GM06990 (cell line): ENCODE results near the gene R3HDM2.

ENCODE experiments used
- DNase-seq: peaks from one replicate; pipeline ENCODE4 v3.0.0-alpha.2; 2011; ENCODE audit not compliant: insufficient read length; ENCODE audit errors: extremely low read depth
- H3K27me3 ChIP-seq: replicated peaks from 2 replicates; pipeline ENCODE4 v1.6.0; 2011; ENCODE audit warnings: low read length; ENCODE audit not compliant: control insufficient read depth, insufficient read depth
- H3K36me3 ChIP-seq: 2 replicates; pipeline ENCODE4 v1.5.1; 2011; ENCODE audit warnings: low read length; ENCODE audit not compliant: control insufficient read depth, insufficient read depth
- H3K4me3 ChIP-seq: replicated peaks from 2 replicates; pipeline ENCODE4 v1.5.1; 2011; ENCODE audit warnings: low read depth, mild to moderate bottlenecking, control low read depth, low read length
- CTCF ChIP-seq: IDR thresholded peaks from 2 replicates; pipeline ENCODE4 v1.5.1; 2011; ENCODE audit warnings: low read length, control low read depth, mild to moderate bottlenecking, inconsistent platforms; ENCODE audit not compliant: insufficient read depth, poor library complexity, severe bottlenecking

R3HDM2 gene

GRCh38 chr12:57240926-57241401, 189.9 kb downstream of the R3HDM2 start:
- H3K4me3 ChIP-seq = peak overlapping the region; percentile 62; the same call in 1 of the 2 replicates
- H3K27me3 ChIP-seq = peaks cover 7% of the 10 kb centered on the region; the same call in 1 of the 2 replicates
- TF ChIP-seq CTCF = no peak
- no peaks in the 10 kb centered on the region for H3K36me3 ChIP-seq
- no peak for DNase-seq

GRCh38 chr12:57240066-57240921, 190.5 kb downstream of the R3HDM2 start:
- H3K4me3 ChIP-seq = peak overlapping the region; percentile 62
- TF ChIP-seq CTCF = no peak
- H3K27me3 ChIP-seq = peaks cover 7% of the 10 kb centered on the region; the same call in 1 of the 2 replicates
- no peaks in the 10 kb centered on the region for H3K36me3 ChIP-seq
- DNase-seq = peak; percentile 78

- no peak for TF ChIP-seq CTCF
- Histone ChIP-seq H3K36me3 (0 out of 2 replicates have a peak, but pooled peaks cover 3% of the 10 kb centered on the region), H3K4me3 (peak overlapping the region; percentile 62), H3K27me3 (peaks cover 7% of the 10 kb centered on the region; the same call in 1 of the 2 replicates)
- no peak for DNase-seq
Measured at GRCh38 chr12:57239587-57240065, 191.2 kb downstream of the R3HDM2 start.

- TF ChIP-seq CTCF = peak; percentile 100
- H3K27me3 ChIP-seq = peaks cover 7% of the 10 kb centered on the region; the same call in 1 of the 2 replicates
- peak overlapping the region; percentile 62 for H3K4me3 ChIP-seq
- peaks cover 6% of the 10 kb centered on the region for H3K36me3 ChIP-seq
- DNase-seq = peak; percentile 91
Measured at GRCh38 chr12:57238854-57239554, 191.8 kb downstream of the R3HDM2 start.

GRCh38 chr12:57237932-57238853, 192.7 kb downstream of the R3HDM2 start:
- DNase-seq = peak; percentile 51
- Histone ChIP-seq H3K27me3 (peaks cover 7% of the 10 kb centered on the region; the same call in 1 of the 2 replicates), H3K4me3 (peak overlapping the region; percentile 54)

More at GRCh38 chr12:57237932-57238853, 192.7 kb downstream of the R3HDM2 start:
- TF ChIP-seq CTCF = no peak
- peaks cover 13% of the 10 kb centered on the region for H3K36me3 ChIP-seq
